ENCODE measurements around the gene PRKAG2.

Gene PRKAG2

GRCh38 chr7:151894111-151895007 lies 17.4 kb upstream of the PRKAG2 start:
- H3K27ac ChIP-seq, result no peak overlapping the region
- H2AFZ ChIP-seq, result no peak overlapping the region
- H3K27me3 ChIP-seq (ENCODE audit: control insufficient read depth, insufficient read depth, low read length), result no peaks in the 10 kb centered on the region
- TF ChIP-seq CTCF (IDR thresholded peaks at IDR 0.05), result no peak
- no peaks in the 10 kb centered on the region for H3K36me3 ChIP-seq (ENCODE audit: control insufficient read depth, insufficient read depth, low read length)
- no peak overlapping the region for H3K9ac ChIP-seq
- H3K9me3 ChIP-seq (ENCODE audit: control insufficient read depth, low read length), result no peaks in the 10 kb centered on the region
- H3K4me3 ChIP-seq (ENCODE audit: low read depth, low read length), result no peak overlapping the region
- no peaks in the 10 kb centered on the region for H3K4me1 ChIP-seq
- H3K79me2 ChIP-seq, result no peaks in the 10 kb centered on the region
- H3K4me2 ChIP-seq (ENCODE audit: low read length), result no peak overlapping the region

GRCh38 chr7:151893405-151893923 lies 16.5 kb upstream of the PRKAG2 start:
- no peak for TF ChIP-seq CTCF (IDR thresholded peaks at IDR 0.05)
- Histone ChIP-seq H3K4me1 (no peaks in the 10 kb centered on the region), H3K9me3 (ENCODE audit: control insufficient read depth, low read length) (no peaks in the 10 kb centered on the region), H3K4me3 (ENCODE audit: low read depth, low read length) (no peak overlapping the region), H3K4me2 (ENCODE audit: low read length) (no peak overlapping the region), H3K27me3 (ENCODE audit: control insufficient read depth, insufficient read depth, low read length) (no peaks in the 10 kb centered on the region), H2AFZ (no peak overlapping the region), H3K9ac (no peak overlapping the region), H3K27ac (no peak overlapping the region), H3K36me3 (ENCODE audit: control insufficient read depth, insufficient read depth, low read length) (no peaks in the 10 kb centered on the region), H3K79me2 (no peaks in the 10 kb centered on the region)

GRCh38 chr7:151891753-151892152 lies 14.8 kb upstream of the PRKAG2 start:
- Histone ChIP-seq H3K4me1 (no peaks in the 10 kb centered on the region), H3K27ac (no peak overlapping the region), H3K36me3 (ENCODE audit: control insufficient read depth, insufficient read depth, low read length) (no peaks in the 10 kb centered on the region), H3K4me2 (ENCODE audit: low read length) (no peak overlapping the region), H2AFZ (no peak overlapping the region), H3K4me3 (ENCODE audit: low read depth, low read length) (no peak overlapping the region), H3K27me3 (ENCODE audit: control insufficient read depth, insufficient read depth, low read length) (no peaks in the 10 kb centered on the region), H3K9ac (no peak overlapping the region), H3K9me3 (ENCODE audit: control insufficient read depth, low read length) (no peaks in the 10 kb centered on the region), H3K79me2 (no peaks in the 10 kb centered on the region)
- TF ChIP-seq CTCF (IDR thresholded peaks at IDR 0.05), result no peak

GRCh38 chr7:151891182-151891581 lies 14.3 kb upstream of the PRKAG2 start:
- H3K27ac ChIP-seq, result no peak overlapping the region
- H3K9ac ChIP-seq, result no peak overlapping the region
- TF ChIP-seq CTCF (IDR thresholded peaks at IDR 0.05), result no peak
- no peaks in the 10 kb centered on the region for H3K4me1 ChIP-seq
- no peak overlapping the region for H2AFZ ChIP-seq
- H3K4me2 ChIP-seq (ENCODE audit: low read length), result no peak overlapping the region
- no peaks in the 10 kb centered on the region for H3K79me2 ChIP-seq
- H3K27me3 ChIP-seq (ENCODE audit: control insufficient read depth, insufficient read depth, low read length), result no peaks in the 10 kb centered on the region
- H3K36me3 ChIP-seq (ENCODE audit: control insufficient read depth, insufficient read depth, low read length), result no peaks in the 10 kb centered on the region
- no peaks in the 10 kb centered on the region for H3K9me3 ChIP-seq (ENCODE audit: control insufficient read depth, low read length)
- H3K4me3 ChIP-seq (ENCODE audit: low read depth, low read length), result no peak overlapping the region
